ENCODE results near the gene ERCC8.

DNA sequence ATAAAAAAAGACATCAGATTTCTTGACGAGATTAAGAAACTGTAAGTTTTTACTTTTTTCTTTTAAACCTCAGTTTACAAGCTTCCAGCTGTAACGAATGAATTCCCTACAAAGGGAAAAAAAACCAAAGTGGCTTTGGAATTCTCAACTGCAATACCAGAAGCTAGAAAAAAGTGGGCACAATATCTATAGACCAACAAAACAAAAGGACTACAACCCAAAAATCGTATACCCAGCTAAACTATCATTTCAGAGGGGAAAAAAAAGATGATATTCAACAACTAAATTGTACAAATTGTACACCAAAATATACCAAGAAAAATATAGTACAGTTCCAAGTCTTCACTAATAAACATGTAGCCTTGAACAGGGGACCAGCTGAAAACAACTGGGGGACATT, 74.0 kb downstream of the ERCC8 start:
- TF ChIP-seq, protein P1, sequence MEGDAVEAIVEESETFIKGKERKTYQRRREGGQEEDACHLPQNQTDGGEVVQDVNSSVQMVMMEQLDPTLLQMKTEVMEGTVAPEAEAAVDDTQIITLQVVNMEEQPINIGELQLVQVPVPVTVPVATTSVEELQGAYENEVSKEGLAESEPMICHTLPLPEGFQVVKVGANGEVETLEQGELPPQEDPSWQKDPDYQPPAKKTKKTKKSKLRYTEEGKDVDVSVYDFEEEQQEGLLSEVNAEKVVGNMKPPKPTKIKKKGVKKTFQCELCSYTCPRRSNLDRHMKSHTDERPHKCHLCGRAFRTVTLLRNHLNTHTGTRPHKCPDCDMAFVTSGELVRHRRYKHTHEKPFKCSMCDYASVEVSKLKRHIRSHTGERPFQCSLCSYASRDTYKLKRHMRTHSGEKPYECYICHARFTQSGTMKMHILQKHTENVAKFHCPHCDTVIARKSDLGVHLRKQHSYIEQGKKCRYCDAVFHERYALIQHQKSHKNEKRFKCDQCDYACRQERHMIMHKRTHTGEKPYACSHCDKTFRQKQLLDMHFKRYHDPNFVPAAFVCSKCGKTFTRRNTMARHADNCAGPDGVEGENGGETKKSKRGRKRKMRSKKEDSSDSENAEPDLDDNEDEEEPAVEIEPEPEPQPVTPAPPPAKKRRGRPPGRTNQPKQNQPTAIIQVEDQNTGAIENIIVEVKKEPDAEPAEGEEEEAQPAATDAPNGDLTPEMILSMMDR (IDR thresholded peaks at IDR 0.05; ENCODE audit: borderline replicate concordance, extremely low read depth, low read length, poor library complexity, severe bottlenecking) = no peak
- no peak for TF ChIP-seq EZH2 (IDR thresholded peaks at IDR 0.05; ENCODE audit: borderline replicate concordance, low read depth, low read length, severe bottlenecking)

All from DND-41 (cell line).